IPS-NIHi7 (cell line): Measurements from ENCODE around the gene IZUMO4.

Experiments used
- DNase-seq: peaks from one replicate; pipeline ENCODE4 v3.0.0; 2012; ENCODE audit warnings: mixed read lengths; ENCODE audit errors: extremely low spot score

Gene IZUMO4

GRCh38 chr19:2145831-2146241 lies 49.1 kb downstream of the IZUMO4 start:
- DNase-seq, result no peak

GRCh38 chr19:2148482-2149135 lies 51.9 kb downstream of the IZUMO4 start:
- DNase-seq, result peak; percentile 4
